ENCODE data around the gene PLPPR2. TPM values are rescaled to one million over a fixed set of nuclear protein-coding genes. Genes with fewer than 3 reads are reported as not detected.

The PLPPR2 gene
- total and polyA plus RNA-seq, 2 of the 4 experiments (the other 2 are of a cell fraction): 3.9 to 45.2 TPM

GRCh38 chr19:11356676-11357550 is 1.7 kb downstream of the PLPPR2 start:
- Histone ChIP-seq H3K18ac (ENCODE audit: low read depth, low read length) (no peak overlapping the region), H3K4ac (ENCODE audit: low read depth, low read length) (no peak overlapping the region), H3K23ac (ENCODE audit: low read depth, low read length) (no peak overlapping the region), H2AK5ac (ENCODE audit: low read depth, low read length) (0 out of 2 replicates have a peak overlapping the region, but pooled peaks have one; percentile 18), H2BK5ac (ENCODE audit: low read depth, low read length, poor library complexity, severe bottlenecking) (no peak overlapping the region), H2BK120ac (ENCODE audit: low read depth, low read length) (no peak overlapping the region), H3K9me3 (ENCODE audit: control insufficient read depth, insufficient read depth, low read length) (no peaks in the 10 kb centered on the region), H2BK20ac (ENCODE audit: low read depth, low read length) (no peak overlapping the region), H3K56ac (ENCODE audit: extremely low read depth, insufficient read depth, low read length) (no peak overlapping the region), H3K9ac (ENCODE audit: low read depth, low read length) (no peak overlapping the region), H3K4me3 (ENCODE audit: insufficient read depth, low read depth, low read length) (no peak overlapping the region), H3K4me2 (ENCODE audit: low read depth, low read length) (no peak overlapping the region; the same call in 1 of the 2 replicates), H3K4me1 (ENCODE audit: control insufficient read depth, insufficient read depth, low read length) (peaks cover 8% of the 10 kb centered on the region), H3K9me1 (ENCODE audit: insufficient read depth, low read length) (peaks cover 20% of the 10 kb centered on the region), H3K27ac (ENCODE audit: insufficient read depth, low read length) (no peak overlapping the region), H3K79me1 (ENCODE audit: low read depth in 1 of 2, low read length in 2 of 2) (peaks cover 13 to 23% of the 10 kb centered on the region in 2 experiments), H3K27me3 (ENCODE audit: control insufficient read depth, insufficient read depth, low read length) (no peaks in the 10 kb centered on the region), H3K36me3 (ENCODE audit: control insufficient read depth, insufficient read depth, low read length) (peaks cover 19% of the 10 kb centered on the region; the same call in 1 of the 2 replicates), H4K8ac (ENCODE audit: low read depth in 2 of 2, low read length in 2 of 2) (no peak overlapping the region), H4K5ac (ENCODE audit: low read depth, low read length) (no peak overlapping the region), H3K14ac (replicated peaks; ENCODE audit: low read depth, low read length) (no peak overlapping the region), H2AK9ac (replicated peaks; ENCODE audit: low read depth, low read length, poor library complexity) (peak overlapping the region; percentile 37), H4K20me1 (ENCODE audit: insufficient read depth, low read length) (peaks cover 16% of the 10 kb centered on the region), H4K91ac (ENCODE audit: insufficient read depth, low read depth, low read length) (no peak overlapping the region), H2AFZ (replicated peaks; ENCODE audit: low read length, poor library complexity) (no peak overlapping the region), H2BK15ac (ENCODE audit: low read depth, low read length) (no peak overlapping the region)
- no peak for TF ChIP-seq MAFK (IDR thresholded peaks at IDR 0.05; ENCODE audit: low read depth, low read length)
- no peak for TF ChIP-seq CEBPB (IDR thresholded peaks at IDR 0.05; ENCODE audit: low read depth, low read length)
- TF ChIP-seq RCOR1 (IDR thresholded peaks at IDR 0.05; ENCODE audit: insufficient replicate concordance, low read length): no peak
- no peak for TF ChIP-seq RAD21 (IDR thresholded peaks at IDR 0.05; ENCODE audit: low read length)
- TF ChIP-seq NFE2L2 (IDR thresholded peaks at IDR 0.05; ENCODE audit: low read depth, low read length): no peak
- ATAC-seq (ENCODE audit: low read depth): no peak
- intact Hi-C loops (cut with micrococcal nuclease) (no loop called here), dilution Hi-C loops (cut with HindIII; ENCODE audit: low sequenced_read_pairs, unreplicated experiment) (no loop called here), in situ Hi-C loops (cut with MboI; ENCODE audit: low sequenced_read_pairs) (no loop called here)
- ChIA-PET POLR2A (ENCODE audit: unreplicated experiment) (no interaction called here), CTCF (no interaction called here)
- DNase-seq: no peak
- BruUV-seq (replicated peaks): no TSS peak
- 68% methylated on average over 3 of the region's 11 CpGs; no CpG with 5 or more reads in 1 of the 2 experiments for WGBS, 2 experiments (ENCODE audit: extremely low coverage in 2 of 2, insufficient read length in 1 of 2)
